Mucosa of rectum (tissue), 2 donors: ENCODE measurements around the gene OPRM1.

Source experiments
- H3K27ac ChIP-seq, 2 donors: one replicate each; pipeline ENCODE4 v1.7.0; 2013; ENCODE audit warnings: inconsistent platforms in 2 of 2, low read depth in 2 of 2, low read length in 2 of 2
- H3K27me3 ChIP-seq, 2 donors: one replicate each; pipeline ENCODE4 v1.7.0; 2013; ENCODE audit warnings: low read length in 2 of 2; ENCODE audit not compliant: control insufficient read depth in 2 of 2, insufficient read depth in 2 of 2
- H3K36me3 ChIP-seq, 2 donors: one replicate each; pipeline ENCODE4 v1.7.0; 2013; ENCODE audit warnings: low read length in 2 of 2; ENCODE audit not compliant: control insufficient read depth in 2 of 2, insufficient read depth in 2 of 2
- H3K4me1 ChIP-seq, 2 donors: one replicate each; pipeline ENCODE4 v1.7.0; 2013; ENCODE audit warnings: low read length in 2 of 2, mild to moderate bottlenecking in 1 of 2; ENCODE audit not compliant: control insufficient read depth in 2 of 2, insufficient read depth in 2 of 2
- H3K4me3 ChIP-seq, 2 donors: one replicate each; pipeline ENCODE4 v1.7.0; 2013; ENCODE audit warnings: low read length in 2 of 2
- H3K9ac ChIP-seq, 2 donors: one replicate each; pipeline ENCODE4 v1.7.0; 2013; ENCODE audit warnings: low read length in 2 of 2, low read depth in 1 of 2, mild to moderate bottlenecking in 1 of 2
- H3K9me3 ChIP-seq, 2 donors: one replicate each; pipeline ENCODE4 v1.7.0; 2013; ENCODE audit warnings: low read length in 2 of 2; ENCODE audit not compliant: control insufficient read depth in 2 of 2
- donor health status: healthy.
- donor health status: Normal muscosa, but diverticular disease.

The OPRM1 gene

DNA sequence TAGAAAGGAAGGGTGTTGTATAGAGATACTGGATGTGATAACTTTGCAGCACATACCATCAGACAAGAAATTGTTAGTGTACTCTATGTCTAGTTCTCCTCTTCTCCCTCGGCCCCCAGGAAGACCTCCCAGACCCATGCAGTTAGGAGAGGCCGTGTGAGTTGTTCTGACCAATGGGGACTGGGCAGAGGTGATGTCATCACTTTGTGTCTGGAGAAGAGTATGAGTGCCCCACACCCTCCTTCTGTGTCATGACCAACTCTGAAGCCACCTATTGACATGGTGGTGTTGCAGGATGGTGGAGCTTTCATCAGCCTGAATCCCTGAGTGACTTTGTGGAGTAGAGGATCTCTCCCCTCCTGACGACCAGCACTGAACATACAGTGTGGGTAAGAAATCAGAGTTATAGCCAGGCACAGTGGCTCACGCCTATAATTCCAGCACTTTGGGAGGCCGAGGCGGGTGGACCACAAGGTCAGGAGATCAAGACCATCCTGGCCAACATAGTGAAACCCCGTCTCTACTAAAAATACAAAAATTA, 245.3 kb downstream of the OPRM1 start:
- Histone ChIP-seq H3K9ac (no peak overlapping the region), H3K27ac (no peak overlapping the region), H3K4me3 (no peak overlapping the region), H3K27me3 (no peaks in the 10 kb centered on the region), H3K9me3 (peaks cover 0 to 1% of the 10 kb centered on the region in 2 donors), H3K4me1 (no peaks in the 10 kb centered on the region), H3K36me3 (no peaks in the 10 kb centered on the region)

GRCh38 chr6:154285826-154286225, 246.8 kb downstream of the OPRM1 start:
- Histone ChIP-seq H3K27me3 (no peaks in the 10 kb centered on the region), H3K9me3 (peaks cover 0 to 1% of the 10 kb centered on the region in 2 donors), H3K4me3 (no peak overlapping the region), H3K36me3 (no peaks in the 10 kb centered on the region), H3K9ac (no peak overlapping the region), H3K4me1 (no peaks in the 10 kb centered on the region), H3K27ac (no peak overlapping the region)

DNA sequence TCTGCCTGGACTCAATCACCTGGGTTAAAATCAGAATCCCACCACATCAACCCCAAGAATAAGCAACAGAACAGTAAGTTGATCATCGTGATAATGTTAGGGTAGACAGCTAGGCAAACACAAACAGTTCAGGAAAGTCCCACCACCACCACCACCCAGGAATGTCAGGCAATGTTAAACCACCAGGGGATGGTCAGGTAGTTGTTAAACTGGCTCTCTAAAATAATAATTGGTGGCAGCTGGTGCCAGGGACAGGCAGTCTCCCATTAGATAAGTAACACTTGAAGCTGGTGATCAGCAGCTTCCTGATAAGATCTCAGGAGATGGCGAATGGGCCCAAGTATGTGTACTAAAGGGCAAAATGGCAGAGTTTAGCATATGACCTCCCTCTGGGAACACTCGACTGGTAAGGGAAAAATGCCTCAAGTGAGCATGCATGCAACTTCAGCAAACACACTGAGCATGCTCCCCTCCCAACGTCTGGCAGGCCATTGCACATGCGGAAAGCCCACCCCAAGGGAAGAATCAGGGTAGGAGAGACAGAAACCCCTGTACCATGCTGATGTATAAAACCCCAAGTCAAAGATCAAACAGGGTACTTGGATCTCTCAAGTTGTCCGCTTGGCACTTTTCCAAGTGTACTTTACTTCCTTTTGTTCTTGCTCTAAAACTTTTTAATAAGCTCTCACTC, 250.9 kb downstream of the OPRM1 start:
- Histone ChIP-seq H3K4me1 (no peaks in the 10 kb centered on the region), H3K27ac (no peak overlapping the region), H3K9ac (no peak overlapping the region), H3K36me3 (no peaks in the 10 kb centered on the region), H3K27me3 (no peaks in the 10 kb centered on the region), H3K9me3 (peaks cover 0 to 1% of the 10 kb centered on the region in 2 donors), H3K4me3 (no peak overlapping the region)

DNA sequence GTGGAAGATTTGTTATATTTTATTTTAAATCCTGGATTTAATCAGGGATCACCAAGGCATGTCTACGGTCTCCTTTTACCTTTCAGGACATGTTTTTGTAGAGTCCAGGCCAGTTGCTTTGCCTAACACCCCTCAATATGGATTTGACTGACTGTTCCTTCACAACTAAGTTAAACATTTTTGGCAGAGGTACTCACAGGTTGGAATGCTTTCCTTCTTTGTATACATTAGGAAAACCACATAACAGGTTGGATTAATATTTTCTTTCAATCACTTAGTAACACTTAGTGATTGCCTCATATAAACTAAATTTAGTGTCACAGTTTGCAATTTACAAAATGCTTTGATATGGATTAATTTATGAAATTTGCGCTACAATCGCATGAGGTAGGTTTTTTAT, 253.0 kb downstream of the OPRM1 start:
- Histone ChIP-seq H3K4me3 (no peak overlapping the region), H3K27me3 (no peaks in the 10 kb centered on the region), H3K36me3 (no peaks in the 10 kb centered on the region), H3K4me1 (no peaks in the 10 kb centered on the region), H3K9ac (no peak overlapping the region), H3K9me3 (peaks cover 0 to 1% of the 10 kb centered on the region in 2 donors), H3K27ac (no peak overlapping the region)

GRCh38 chr6:154292855-154293519, 253.9 kb downstream of the OPRM1 start:
- H3K36me3 ChIP-seq = no peaks in the 10 kb centered on the region
- H3K4me1 ChIP-seq = peaks cover 0 to 4% of the 10 kb centered on the region in 2 donors
- H3K4me3 ChIP-seq = no peak overlapping the region
- no peak overlapping the region for H3K9ac ChIP-seq
- H3K27ac ChIP-seq = no peak overlapping the region
- H3K9me3 ChIP-seq = no peaks in the 10 kb centered on the region
- no peaks in the 10 kb centered on the region for H3K27me3 ChIP-seq

GRCh38 chr6:154295733-154296132, 256.7 kb downstream of the OPRM1 start:
- H3K9ac ChIP-seq = no peak overlapping the region
- H3K27me3 ChIP-seq = no peaks in the 10 kb centered on the region
- no peak overlapping the region for H3K27ac ChIP-seq
- no peaks in the 10 kb centered on the region for H3K36me3 ChIP-seq
- peaks cover 5% of the 10 kb centered on the region in 2 donors for H3K4me1 ChIP-seq
- H3K9me3 ChIP-seq = no peaks in the 10 kb centered on the region
- H3K4me3 ChIP-seq = no peak overlapping the region
